CD4-positive, alpha-beta memory T cell (primary cell): Measurements from ENCODE around the gene CACNA2D1. TPM values are rescaled to one million over a fixed set of nuclear protein-coding genes. Genes with fewer than 3 reads are reported as not detected.

ENCODE experiments used
- CTCF ChIA-PET: fragments of 350-600 bp; sonication (Branson Sonifier 250); formaldehyde crosslinking; loops from one replicate; lab custom pipeline; 2021; ENCODE audit warnings: inconsistent platforms; ENCODE audit not compliant: partially characterized antibody; lab: Charles Lee
- POLR2A ChIA-PET: fragments of 350-600 bp; sonication (Branson Sonifier 250); formaldehyde crosslinking; loops from one replicate; lab custom pipeline; 2021; ENCODE audit not compliant: partially characterized antibody; lab: Charles Lee
- DNase-seq, 5 donors: peaks; one replicate each; pipeline versions ENCODE4 v3.0.0 to v3.0.0-alpha.2; 2020 to 2022; ENCODE audit warnings: mixed read lengths in 1 of 5
- H3K27ac ChIP-seq: one replicate; pipeline ENCODE4 v1.7.0; 2013; ENCODE audit warnings: low read depth, low read length
- H3K27me3 ChIP-seq: 2 replicates; pipeline ENCODE4 v1.7.0; 2013; ENCODE audit warnings: mild to moderate bottlenecking, low read length, moderate library complexity; ENCODE audit not compliant: insufficient read depth
- H3K36me3 ChIP-seq: 2 replicates; pipeline ENCODE4 v1.7.0; 2013; ENCODE audit warnings: mild to moderate bottlenecking, low read length, moderate library complexity; ENCODE audit not compliant: insufficient read depth
- H3K4me1 ChIP-seq: 2 replicates; pipeline ENCODE4 v1.7.0; 2013; ENCODE audit warnings: mild to moderate bottlenecking, low read length, moderate library complexity; ENCODE audit not compliant: insufficient read depth
- H3K4me3 ChIP-seq, 2 donors: one replicate each; pipeline ENCODE4 v1.7.0; 2013; ENCODE audit warnings: low read length in 2 of 2, mild to moderate bottlenecking in 1 of 2
- H3K9me3 ChIP-seq, 2 donors: one replicate each; pipeline ENCODE4 v1.7.0; 2013; ENCODE audit warnings: low read length in 2 of 2, control low read depth in 1 of 2; ENCODE audit not compliant: control insufficient read depth in 1 of 2
- H3K27ac Mint-ChIP-seq, 7 donors: one replicate each; pipeline ENCODE4 v1.8.0; 2020 to 2021; ENCODE audit warnings: mixed read lengths in 7 of 7, mild to moderate bottlenecking in 6 of 7, inconsistent platforms in 3 of 7, moderate library complexity in 3 of 7
- H3K27me3 Mint-ChIP-seq, 2 donors: one replicate each; pipeline ENCODE4 v1.8.0; 2020 to 2021; ENCODE audit warnings: mixed read lengths in 2 of 2
- H3K36me3 Mint-ChIP-seq, 2 donors: one replicate each; pipeline ENCODE4 v1.8.0; 2020 to 2021; ENCODE audit warnings: mixed read lengths in 2 of 2, inconsistent platforms in 1 of 2, mild to moderate bottlenecking in 1 of 2
- H3K4me1 Mint-ChIP-seq, 4 donors: one replicate each; pipeline ENCODE4 v1.8.0; 2020 to 2021; ENCODE audit warnings: mixed read lengths in 4 of 4, mild to moderate bottlenecking in 1 of 4
- H3K4me3 Mint-ChIP-seq, 8 donors: one replicate each; pipeline ENCODE4 v1.8.0; 2020 to 2021; ENCODE audit warnings: mixed read lengths in 8 of 8, mild to moderate bottlenecking in 7 of 8, moderate library complexity in 6 of 8, inconsistent platforms in 3 of 8
- H3K9me3 Mint-ChIP-seq, 8 donors: one replicate each; pipeline ENCODE4 v1.8.0; 2020 to 2021; ENCODE audit warnings: mixed read lengths in 8 of 8, mild to moderate bottlenecking in 5 of 8, inconsistent platforms in 3 of 8, moderate library complexity in 1 of 8
- intact Hi-C: fragments of 100-400 bp; cut with micrococcal nuclease; formaldehyde crosslinking; loops from one replicate; pipeline ENCODE4 v1.15.1; 2023
- polyA plus RNA-seq, 2 donors: library from polyadenylated mRNA; unstranded; fragments of 300-500 nt; fragmentation: Illumina TruSeq; gene quantifications; one replicate each; pipeline ENCODE4 v1.2.3, GENCODE V29; 2021
- total RNA-seq, 2 experiments: library from RNA; stranded (reverse); gene quantifications; one replicate each; pipeline ENCODE4 v1.2.3, GENCODE V29; 2021

Gene CACNA2D1
- total and polyA plus RNA-seq, 4 experiments from 2014 or later = not detected

GRCh38 chr7:81956520-81956919 lies 487.1 kb downstream of the CACNA2D1 start:
- no peak for DNase-seq
- intact Hi-C loops = no loop called here
- H3K27me3 ChIP-seq = no peaks in the 10 kb centered on the region
- H3K27ac ChIP-seq = no peak overlapping the region
- POLR2A ChIA-PET = no interaction called here
- no peak overlapping the region for H3K4me3 Mint-ChIP-seq
- H3K9me3 Mint-ChIP-seq = peaks cover 0 to 14% (median 5%) of the 10 kb centered on the region in 8 donors
- no peaks in the 10 kb centered on the region for H3K9me3 ChIP-seq
- CTCF ChIA-PET = no interaction called here
- H3K36me3 Mint-ChIP-seq = no peaks in the 10 kb centered on the region
- H3K36me3 ChIP-seq = no peaks in the 10 kb centered on the region
- H3K4me1 Mint-ChIP-seq = no peaks in the 10 kb centered on the region
- H3K27me3 Mint-ChIP-seq = no peaks in the 10 kb centered on the region
- H3K4me1 ChIP-seq = no peaks in the 10 kb centered on the region
- no peak overlapping the region for H3K27ac Mint-ChIP-seq
- no peak overlapping the region for H3K4me3 ChIP-seq

GRCh38 chr7:81949306-81949705 lies 494.3 kb downstream of the CACNA2D1 start:
- no peaks in the 10 kb centered on the region for H3K27me3 Mint-ChIP-seq
- ChIA-PET POLR2A (no interaction called here), CTCF (no interaction called here)
- no peak overlapping the region for H3K27ac Mint-ChIP-seq
- H3K36me3 Mint-ChIP-seq = no peaks in the 10 kb centered on the region
- Histone ChIP-seq H3K36me3 (no peaks in the 10 kb centered on the region), H3K27ac (no peak overlapping the region), H3K27me3 (no peaks in the 10 kb centered on the region), H3K9me3 (no peaks in the 10 kb centered on the region), H3K4me1 (no peaks in the 10 kb centered on the region), H3K4me3 (no peak overlapping the region)
- no peak for DNase-seq
- intact Hi-C loops = no loop called here
- H3K4me3 Mint-ChIP-seq = no peak overlapping the region
- H3K4me1 Mint-ChIP-seq = no peaks in the 10 kb centered on the region
- peaks cover 0 to 12% (median 6%) of the 10 kb centered on the region in 8 donors for H3K9me3 Mint-ChIP-seq

GRCh38 chr7:81944058-81944457 lies 499.5 kb downstream of the CACNA2D1 start:
- CTCF ChIA-PET = no interaction called here
- no peaks in the 10 kb centered on the region for H3K36me3 Mint-ChIP-seq
- H3K4me1 Mint-ChIP-seq = no peaks in the 10 kb centered on the region
- no peak overlapping the region for H3K27ac Mint-ChIP-seq
- POLR2A ChIA-PET = no interaction called here
- intact Hi-C loops = no loop called here
- H3K36me3 ChIP-seq = no peaks in the 10 kb centered on the region
- H3K27me3 Mint-ChIP-seq = no peaks in the 10 kb centered on the region
- no peak for DNase-seq
- no peaks in the 10 kb centered on the region for H3K4me1 ChIP-seq
- peaks cover 0 to 19% (median 4%) of the 10 kb centered on the region in 8 donors for H3K9me3 Mint-ChIP-seq
- no peaks in the 10 kb centered on the region for H3K27me3 ChIP-seq
- H3K27ac ChIP-seq = no peak overlapping the region
- H3K4me3 Mint-ChIP-seq = no peak overlapping the region
- H3K4me3 ChIP-seq = no peak overlapping the region
- no peaks in the 10 kb centered on the region for H3K9me3 ChIP-seq

GRCh38 chr7:81937091-81937490 lies 506.5 kb downstream of the CACNA2D1 start:
- no peaks in the 10 kb centered on the region for H3K27me3 ChIP-seq
- intact Hi-C loops = no loop called here
- no peak overlapping the region for H3K4me3 ChIP-seq
- ChIA-PET CTCF (no interaction called here), POLR2A (no interaction called here)
- H3K36me3 ChIP-seq = no peaks in the 10 kb centered on the region
- no peak overlapping the region for H3K4me3 Mint-ChIP-seq
- H3K9me3 Mint-ChIP-seq = peaks cover 2 to 11% (median 8%) of the 10 kb centered on the region in 8 donors
- H3K36me3 Mint-ChIP-seq = no peaks in the 10 kb centered on the region
- H3K27ac Mint-ChIP-seq = no peak overlapping the region
- H3K4me1 Mint-ChIP-seq = no peaks in the 10 kb centered on the region
- H3K27me3 Mint-ChIP-seq = no peaks in the 10 kb centered on the region
- H3K27ac ChIP-seq = no peak overlapping the region
- no peaks in the 10 kb centered on the region for H3K9me3 ChIP-seq
- no peaks in the 10 kb centered on the region for H3K4me1 ChIP-seq
- DNase-seq = no peak

GRCh38 chr7:81934596-81935301 lies 508.8 kb downstream of the CACNA2D1 start:
- H3K27me3 ChIP-seq = no peaks in the 10 kb centered on the region
- no peak overlapping the region for H3K4me3 ChIP-seq
- no peaks in the 10 kb centered on the region for H3K36me3 ChIP-seq
- no peak for DNase-seq
- no peaks in the 10 kb centered on the region for H3K9me3 ChIP-seq
- CTCF ChIA-PET = no interaction called here
- no peaks in the 10 kb centered on the region for H3K36me3 Mint-ChIP-seq
- no peaks in the 10 kb centered on the region for H3K4me1 Mint-ChIP-seq
- POLR2A ChIA-PET = no interaction called here
- intact Hi-C loops = no loop called here
- H3K27ac ChIP-seq = no peak overlapping the region
- H3K9me3 Mint-ChIP-seq = peaks cover 2 to 18% (median 7%) of the 10 kb centered on the region in 8 donors
- no peak overlapping the region for H3K4me3 Mint-ChIP-seq
- H3K27ac Mint-ChIP-seq = no peak overlapping the region
- no peaks in the 10 kb centered on the region for H3K4me1 ChIP-seq
- no peaks in the 10 kb centered on the region for H3K27me3 Mint-ChIP-seq

GRCh38 chr7:81932936-81933335 lies 510.6 kb downstream of the CACNA2D1 start:
- no peak overlapping the region for H3K27ac Mint-ChIP-seq
- peaks cover 0 to 18% (median 4%) of the 10 kb centered on the region in 8 donors for H3K9me3 Mint-ChIP-seq
- DNase-seq = no peak
- no peaks in the 10 kb centered on the region for H3K4me1 Mint-ChIP-seq
- Histone ChIP-seq H3K36me3 (no peaks in the 10 kb centered on the region), H3K27me3 (no peaks in the 10 kb centered on the region), H3K4me1 (no peaks in the 10 kb centered on the region), H3K27ac (no peak overlapping the region), H3K4me3 (no peak overlapping the region), H3K9me3 (no peaks in the 10 kb centered on the region)
- no peaks in the 10 kb centered on the region for H3K27me3 Mint-ChIP-seq
- intact Hi-C loops = no loop called here
- no peak overlapping the region for H3K4me3 Mint-ChIP-seq
- no peaks in the 10 kb centered on the region for H3K36me3 Mint-ChIP-seq
- ChIA-PET POLR2A (no interaction called here), CTCF (no interaction called here)

- POLR2A ChIA-PET = no interaction called here
- Histone ChIP-seq H3K4me3 (no peak overlapping the region), H3K4me1 (no peaks in the 10 kb centered on the region), H3K27ac (no peak overlapping the region), H3K9me3 (no peaks in the 10 kb centered on the region), H3K27me3 (no peaks in the 10 kb centered on the region), H3K36me3 (no peaks in the 10 kb centered on the region)
- intact Hi-C loops = no loop called here
- Mint-ChIP-seq H3K27me3 (no peaks in the 10 kb centered on the region), H3K4me1 (no peaks in the 10 kb centered on the region), H3K9me3 (peaks cover 0 to 14% (median 5%) of the 10 kb centered on the region in 8 donors), H3K36me3 (no peaks in the 10 kb centered on the region), H3K4me3 (no peak overlapping the region), H3K27ac (no peak overlapping the region)
- CTCF ChIA-PET = no interaction called here
- DNase-seq = no peak
Measured at GRCh38 chr7:81929386-81929785, 514.2 kb downstream of the CACNA2D1 start.
